ENCODE data around the gene MMS19.

- TF ChIP-seq CTCF (IDR thresholded peaks at IDR 0.05 in 4 of 5, conservative IDR thresholded peaks at IDR 0.05 in 1 of 5), result no peak
- TF ChIP-seq POLR2A (IDR thresholded peaks at IDR 0.05), result no peak
Observed at GRCh38 chr10:97408496-97408992, 89.7 kb downstream of the MMS19 start.
